Panc1 (cell line): ENCODE measurements around the gene HOXA11.

ENCODE experiments used
- POLR2AphosphoS5 ChIP-seq: IDR thresholded peaks from 2 replicates; pipeline ENCODE4 v1.6.1; 2012; ENCODE audit warnings: mild to moderate bottlenecking, low read depth, low read length, moderate library complexity
- SIN3A ChIP-seq: IDR thresholded peaks from 2 replicates; pipeline ENCODE4 v1.6.1; 2012; ENCODE audit warnings: low read depth, mild to moderate bottlenecking, low read length, moderate library complexity, borderline replicate concordance; ENCODE audit not compliant: insufficient read depth
- TCF7L2 ChIP-seq: IDR thresholded peaks from 2 replicates; pipeline ENCODE4 v1.6.1; 2011; ENCODE audit warnings: mild to moderate bottlenecking, low read depth, low read length, inconsistent platforms
- TF ChIP-seq, protein P1 (sequence below): fragments of 450-650 bp; IDR thresholded peaks from 2 replicates; pipeline ENCODE4 v1.5.1; 2017; ENCODE audit warnings: mild to moderate bottlenecking
- TF ChIP-seq, protein P2 (sequence below), 2 experiments: IDR thresholded peaks; 2 replicates each; pipeline ENCODE4 v1.6.1; 2011 to 2012; ENCODE audit warnings: low read depth in 2 of 2, control low read depth in 1 of 2, low read length in 1 of 2, mild to moderate bottlenecking in 1 of 2, moderate library complexity in 1 of 2; ENCODE audit not compliant: insufficient read depth in 1 of 2

- TF ChIP-seq, protein P1, sequence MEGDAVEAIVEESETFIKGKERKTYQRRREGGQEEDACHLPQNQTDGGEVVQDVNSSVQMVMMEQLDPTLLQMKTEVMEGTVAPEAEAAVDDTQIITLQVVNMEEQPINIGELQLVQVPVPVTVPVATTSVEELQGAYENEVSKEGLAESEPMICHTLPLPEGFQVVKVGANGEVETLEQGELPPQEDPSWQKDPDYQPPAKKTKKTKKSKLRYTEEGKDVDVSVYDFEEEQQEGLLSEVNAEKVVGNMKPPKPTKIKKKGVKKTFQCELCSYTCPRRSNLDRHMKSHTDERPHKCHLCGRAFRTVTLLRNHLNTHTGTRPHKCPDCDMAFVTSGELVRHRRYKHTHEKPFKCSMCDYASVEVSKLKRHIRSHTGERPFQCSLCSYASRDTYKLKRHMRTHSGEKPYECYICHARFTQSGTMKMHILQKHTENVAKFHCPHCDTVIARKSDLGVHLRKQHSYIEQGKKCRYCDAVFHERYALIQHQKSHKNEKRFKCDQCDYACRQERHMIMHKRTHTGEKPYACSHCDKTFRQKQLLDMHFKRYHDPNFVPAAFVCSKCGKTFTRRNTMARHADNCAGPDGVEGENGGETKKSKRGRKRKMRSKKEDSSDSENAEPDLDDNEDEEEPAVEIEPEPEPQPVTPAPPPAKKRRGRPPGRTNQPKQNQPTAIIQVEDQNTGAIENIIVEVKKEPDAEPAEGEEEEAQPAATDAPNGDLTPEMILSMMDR, result no peak
- TF ChIP-seq POLR2AphosphoS5 (no peak), TCF7L2 (no peak), SIN3A (no peak)
- TF ChIP-seq, protein P2, sequence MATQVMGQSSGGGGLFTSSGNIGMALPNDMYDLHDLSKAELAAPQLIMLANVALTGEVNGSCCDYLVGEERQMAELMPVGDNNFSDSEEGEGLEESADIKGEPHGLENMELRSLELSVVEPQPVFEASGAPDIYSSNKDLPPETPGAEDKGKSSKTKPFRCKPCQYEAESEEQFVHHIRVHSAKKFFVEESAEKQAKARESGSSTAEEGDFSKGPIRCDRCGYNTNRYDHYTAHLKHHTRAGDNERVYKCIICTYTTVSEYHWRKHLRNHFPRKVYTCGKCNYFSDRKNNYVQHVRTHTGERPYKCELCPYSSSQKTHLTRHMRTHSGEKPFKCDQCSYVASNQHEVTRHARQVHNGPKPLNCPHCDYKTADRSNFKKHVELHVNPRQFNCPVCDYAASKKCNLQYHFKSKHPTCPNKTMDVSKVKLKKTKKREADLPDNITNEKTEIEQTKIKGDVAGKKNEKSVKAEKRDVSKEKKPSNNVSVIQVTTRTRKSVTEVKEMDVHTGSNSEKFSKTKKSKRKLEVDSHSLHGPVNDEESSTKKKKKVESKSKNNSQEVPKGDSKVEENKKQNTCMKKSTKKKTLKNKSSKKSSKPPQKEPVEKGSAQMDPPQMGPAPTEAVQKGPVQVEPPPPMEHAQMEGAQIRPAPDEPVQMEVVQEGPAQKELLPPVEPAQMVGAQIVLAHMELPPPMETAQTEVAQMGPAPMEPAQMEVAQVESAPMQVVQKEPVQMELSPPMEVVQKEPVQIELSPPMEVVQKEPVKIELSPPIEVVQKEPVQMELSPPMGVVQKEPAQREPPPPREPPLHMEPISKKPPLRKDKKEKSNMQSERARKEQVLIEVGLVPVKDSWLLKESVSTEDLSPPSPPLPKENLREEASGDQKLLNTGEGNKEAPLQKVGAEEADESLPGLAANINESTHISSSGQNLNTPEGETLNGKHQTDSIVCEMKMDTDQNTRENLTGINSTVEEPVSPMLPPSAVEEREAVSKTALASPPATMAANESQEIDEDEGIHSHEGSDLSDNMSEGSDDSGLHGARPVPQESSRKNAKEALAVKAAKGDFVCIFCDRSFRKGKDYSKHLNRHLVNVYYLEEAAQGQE (IDR thresholded peaks at IDR 0.05; ENCODE audit: insufficient read depth in 1 of 2, low read depth in 2 of 2, low read length in 1 of 2), result no peak
Measured at GRCh38 chr7:27154369-27154768, 30.7 kb downstream of the HOXA11 start.
